ENCODE measurements around the gene MAG. TPM values are rescaled to one million over a fixed set of nuclear protein-coding genes. Genes with fewer than 3 reads are reported as not detected.
A peak's percentile ranks its signal among the peaks of the same experiment; 100 is the strongest.

MAG gene
- total and polyA plus RNA-seq, 2 of the 13 experiments (the other 11 are each of a cell fraction or from before 2014, with no cell fraction given): 0.20 to 1.3 TPM

- TF ChIP-seq SYNCRIP (IDR thresholded peaks at IDR 0.05; ENCODE audit: insufficient read depth, low read depth, low read length): no peak
- TF ChIP-seq ZMYM3 (CRISPR knock-in tag; IDR thresholded peaks at IDR 0.05): no peak
- no peak for TF ChIP-seq ZFAT (CRISPR knock-in tag; conservative IDR thresholded peaks at IDR 0.05)
- TF ChIP-seq BHLHE40 (IDR thresholded peaks at IDR 0.05; ENCODE audit: low read length): peak; percentile 93
- TF ChIP-seq ZNF143 (CRISPR knock-in tag; IDR thresholded peaks at IDR 0.05): no peak; the same call in 1 of the 2 replicates
- TF ChIP-seq KLF11 (CRISPR knock-in tag; IDR thresholded peaks at IDR 0.05): no peak
- TF ChIP-seq ZNF550 (CRISPR knock-in tag; IDR thresholded peaks at IDR 0.05; ENCODE audit: borderline replicate concordance): peak; percentile 63; the same call in 1 of the 2 replicates
- peak; percentile 95 for TF ChIP-seq ZSCAN31 (CRISPR knock-in tag; IDR thresholded peaks at IDR 0.05; ENCODE audit: low read depth)
- TF ChIP-seq ZMYM2 (CRISPR knock-in tag; IDR thresholded peaks at IDR 0.05): 0 out of 2 replicates have a peak, but pooled peaks have one; percentile 24
- 0 out of 2 replicates have a peak, but pooled peaks have one; percentile 80 for TF ChIP-seq TBP (CRISPR knock-in tag; IDR thresholded peaks at IDR 0.05)
- no peak for TF ChIP-seq MYNN (CRISPR knock-in tag; IDR thresholded peaks at IDR 0.05; ENCODE audit: low read depth)
- no peak for TF ChIP-seq GZF1 (CRISPR knock-in tag; IDR thresholded peaks at IDR 0.05)
- TF ChIP-seq MLXIP (CRISPR knock-in tag; IDR thresholded peaks at IDR 0.05; ENCODE audit: borderline replicate concordance): peak; percentile 80
- TF ChIP-seq TEF (CRISPR knock-in tag; IDR thresholded peaks at IDR 0.05): peak; percentile 71; the same call in 1 of the 2 replicates
- peak; percentile 92 for TF ChIP-seq MAZ (IDR thresholded peaks at IDR 0.05; ENCODE audit: borderline replicate concordance, low read depth, low read length)
- TF ChIP-seq MAZ (CRISPR knock-in tag; IDR thresholded peaks at IDR 0.05; ENCODE audit: low read depth): peak; percentile 95
- peak; percentile 75 for TF ChIP-seq ZNF792 (CRISPR knock-in tag; IDR thresholded peaks at IDR 0.05)
- TF ChIP-seq ZZZ3 (CRISPR knock-in tag; IDR thresholded peaks at IDR 0.05; ENCODE audit: borderline replicate concordance): 0 out of 2 replicates have a peak, but pooled peaks have one; percentile 58
- TF ChIP-seq DDIT3 (CRISPR knock-in tag; IDR thresholded peaks at IDR 0.05): no peak
- no peak for TF ChIP-seq SSRP1 (CRISPR knock-in tag; IDR thresholded peaks at IDR 0.05)
- TF ChIP-seq ZNF441 (CRISPR knock-in tag; IDR thresholded peaks at IDR 0.05; ENCODE audit: borderline replicate concordance): 0 out of 2 replicates have a peak, but pooled peaks have one; percentile 4
- TF ChIP-seq POGK (CRISPR knock-in tag; conservative IDR thresholded peaks at IDR 0.05): peak; percentile 92; the same call in 1 of the 2 replicates
Measured at GRCh38 chr19:35248310-35249145, 43.4 kb upstream of the MAG start, which contains the start of gene LSR (continued).
